Neural cell (in vitro differentiated cells): ENCODE data around the gene MYRF. TPM values are rescaled to one million over a fixed set of nuclear protein-coding genes. Genes with fewer than 3 reads are reported as not detected.

Experiments
- H2AFZ ChIP-seq: fragments of 200-600, 300-800 bp; sonication (generic), shearing (Covaris generic); 2 replicates; pipeline ENCODE4 v1.6.0; 2014; ENCODE audit warnings: low read depth, mild to moderate bottlenecking, antibody characterized with exemption, low read length, moderate library complexity
- H3F3A ChIP-seq: fragments of 200-600 bp; shearing (Covaris generic); 2 replicates; pipeline ENCODE4 v1.6.1; 2016; ENCODE audit warnings: mild to moderate bottlenecking, moderate library complexity, mixed read lengths, antibody characterized with exemption, low read length; ENCODE audit not compliant: insufficient read depth, poor library complexity, severe bottlenecking
- H3K27ac ChIP-seq: fragments of 200-600, 300-800 bp; sonication (generic), shearing (Covaris generic); 2 replicates; pipeline ENCODE4 v1.5.1; 2014; ENCODE audit warnings: mild to moderate bottlenecking, low read length, moderate library complexity
- H3K27me3 ChIP-seq: fragments of 300-800, 200-600 bp; sonication (generic), shearing (Covaris generic); 2 replicates; pipeline ENCODE4 v1.6.0; 2014; ENCODE audit warnings: mild to moderate bottlenecking, low read depth, low read length, moderate library complexity; ENCODE audit not compliant: insufficient read depth
- H3K36me3 ChIP-seq: fragments of 300-800, 200-600 bp; sonication (generic), shearing (Covaris generic); 2 replicates; pipeline ENCODE4 v1.5.1; 2014; ENCODE audit warnings: mild to moderate bottlenecking, antibody characterized with exemption, low read length, moderate library complexity; ENCODE audit not compliant: insufficient read depth
- H3K4me2 ChIP-seq: fragments of 300-800, 200-600 bp; sonication (generic), shearing (Covaris generic); 2 replicates; pipeline ENCODE4 v1.6.0; 2014; ENCODE audit warnings: mild to moderate bottlenecking, low read length
- H3K4me3 ChIP-seq: fragments of 300-800, 200-600 bp; sonication (generic), shearing (Covaris generic); 2 replicates; pipeline ENCODE4 v1.5.1; 2014; ENCODE audit warnings: mild to moderate bottlenecking, low read length, moderate library complexity
- H3K79me2 ChIP-seq: fragments of 200-600 bp; shearing (Covaris generic); replicated peaks from 2 replicates; pipeline ENCODE4 v1.6.0; 2014; ENCODE audit warnings: mild to moderate bottlenecking, low read length, moderate library complexity; ENCODE audit not compliant: insufficient read depth
- H3K9ac ChIP-seq: fragments of 300-800, 200-600 bp; sonication (generic), shearing (Covaris generic); 2 replicates; pipeline ENCODE4 v1.6.1; 2016; ENCODE audit warnings: mild to moderate bottlenecking, low read length, mixed read lengths
- H3K9me2 ChIP-seq: fragments of 200-600 bp; shearing (Covaris generic); 2 replicates; pipeline ENCODE4 v1.6.1; 2016; ENCODE audit warnings: mild to moderate bottlenecking, low read length, mixed read lengths; ENCODE audit not compliant: insufficient read depth
- H3K9me3 ChIP-seq: fragments of 200-600, 300-800 bp; sonication (generic), shearing (Covaris generic); 2 replicates; pipeline ENCODE4 v1.6.1; 2016; ENCODE audit warnings: mild to moderate bottlenecking, mixed run types, low read length, moderate library complexity, mixed read lengths
- H4K20me1 ChIP-seq: fragments of 200-600 bp; shearing (Covaris generic); 2 replicates; pipeline ENCODE4 v1.6.1; 2016; ENCODE audit warnings: mild to moderate bottlenecking, mixed run types; ENCODE audit not compliant: insufficient read depth
- CTCF ChIP-seq: fragments of 450-650 bp; IDR thresholded peaks from 2 replicates; pipeline ENCODE4 v1.5.1; 2014; ENCODE audit warnings: antibody characterized with exemption, mild to moderate bottlenecking, moderate library complexity; ENCODE audit not compliant: poor library complexity, severe bottlenecking
- EP300 ChIP-seq: fragments of 450-650 bp; conservative IDR thresholded peaks from 2 replicates; pipeline ENCODE4 v1.6.1; 2014; ENCODE audit warnings: antibody characterized with exemption, mild to moderate bottlenecking, moderate library complexity; ENCODE audit not compliant: poor library complexity, severe bottlenecking
- EZH2 ChIP-seq: fragments of 200-600, 300-800 bp; shearing (Covaris generic), sonication (generic); IDR thresholded peaks from 2 replicates; pipeline ENCODE4 v1.6.1; 2014; ENCODE audit warnings: antibody characterized with exemption, low read length, borderline replicate concordance, mild to moderate bottlenecking; ENCODE audit not compliant: insufficient read depth, poor library complexity, severe bottlenecking
- MXI1 ChIP-seq: fragments of 450-650 bp; conservative IDR thresholded peaks from 2 replicates; pipeline ENCODE4 v1.6.1; 2014; ENCODE audit warnings: antibody characterized with exemption, mild to moderate bottlenecking; ENCODE audit not compliant: poor library complexity, severe bottlenecking
- POLR2AphosphoS5 ChIP-seq: IDR thresholded peaks from 2 replicates; pipeline ENCODE4 v1.6.1; 2012
- RAD21 ChIP-seq: fragments of 450-650 bp; conservative IDR thresholded peaks from 2 replicates; pipeline ENCODE4 v1.6.1; 2014; ENCODE audit warnings: antibody characterized with exemption, mild to moderate bottlenecking, moderate library complexity
- REST ChIP-seq: IDR thresholded peaks from 2 replicates; pipeline ENCODE4 v1.6.1; 2012; ENCODE audit warnings: borderline replicate concordance
- SMC3 ChIP-seq: fragments of 450-650 bp; conservative IDR thresholded peaks from 2 replicates; pipeline ENCODE4 v1.6.1; 2014; ENCODE audit warnings: antibody characterized with exemption, mild to moderate bottlenecking, moderate library complexity; ENCODE audit not compliant: poor library complexity
- TAF1 ChIP-seq: IDR thresholded peaks from 2 replicates; pipeline ENCODE4 v1.6.1; 2012; ENCODE audit warnings: low read depth
- polyA plus RNA-seq: library from polyadenylated mRNA; depleted of rRNA; stranded (reverse); fragments of >200 nt; gene quantifications from 2 replicates; pipeline ENCODE4 v1.2.3, GENCODE V29; 2014

The MYRF gene
- polyA plus RNA-seq, 1 donor from 2014 or later: 0.16 TPM

GRCh38 chr11:61761440-61762222 is 9.2 kb downstream of the MYRF start:
- Histone ChIP-seq H3K9me3 (no peaks in the 10 kb centered on the region), H2AFZ (no peak overlapping the region), H3K27ac (no peak overlapping the region), H3K4me2 (no peak overlapping the region), H3F3A (no peaks in the 10 kb centered on the region), H4K20me1 (no peaks in the 10 kb centered on the region), H3K79me2 (no peaks in the 10 kb centered on the region), H3K9me2 (no peaks in the 10 kb centered on the region), H3K4me3 (no peak overlapping the region), H3K9ac (no peak overlapping the region), H3K36me3 (no peaks in the 10 kb centered on the region), H3K27me3 (no peaks in the 10 kb centered on the region)
- TF ChIP-seq POLR2AphosphoS5 (no peak), TAF1 (no peak), EP300 (no peak), REST (no peak), CTCF (no peak), RAD21 (no peak), EZH2 (no peak), SMC3 (no peak), MXI1 (no peak)

GRCh38 chr11:61762223-61762615 is 9.8 kb downstream of the MYRF start:
- H3K4me2 ChIP-seq: no peak overlapping the region
- no peaks in the 10 kb centered on the region for H3K9me3 ChIP-seq
- H3K4me3 ChIP-seq: no peak overlapping the region
- TF ChIP-seq EP300: no peak
- TF ChIP-seq REST: no peak
- no peak for TF ChIP-seq POLR2AphosphoS5
- no peak for TF ChIP-seq MXI1
- TF ChIP-seq CTCF: no peak
- no peak for TF ChIP-seq RAD21
- no peak for TF ChIP-seq EZH2
- TF ChIP-seq SMC3: no peak
- no peak for TF ChIP-seq TAF1
- no peaks in the 10 kb centered on the region for H3K79me2 ChIP-seq
- no peaks in the 10 kb centered on the region for H3K27me3 ChIP-seq
- H3F3A ChIP-seq: no peaks in the 10 kb centered on the region
- no peak overlapping the region for H2AFZ ChIP-seq
- H3K27ac ChIP-seq: no peak overlapping the region
- no peaks in the 10 kb centered on the region for H3K36me3 ChIP-seq
- H4K20me1 ChIP-seq: no peaks in the 10 kb centered on the region
- H3K9me2 ChIP-seq: no peaks in the 10 kb centered on the region
- no peak overlapping the region for H3K9ac ChIP-seq
